HG02852 (cell line): ENCODE data around the gene ST3GAL6.
"Not testable (repeated sequence)": the region's sequence is repeated elsewhere in the genome, so short reads cannot be mapped to it uniquely, and the experiment has no call there.

Source experiments
- ATAC-seq: cut with Tn5 transposase; IDR thresholded peaks from one replicate; pipeline ENCODE4 v1.9.1; 2021; ENCODE audit warnings: mild to moderate bottlenecking, moderate library complexity; ENCODE audit not compliant: unreplicated experiment

ST3GAL6 gene

GRCh38 chr3:98799479-98799878 is 36.3 kb downstream of the ST3GAL6 start:
- ATAC-seq, result no peak

- ATAC-seq, result no peak
Observed at GRCh38 chr3:98800401-98800800, 37.3 kb downstream of the ST3GAL6 start.

DNA sequence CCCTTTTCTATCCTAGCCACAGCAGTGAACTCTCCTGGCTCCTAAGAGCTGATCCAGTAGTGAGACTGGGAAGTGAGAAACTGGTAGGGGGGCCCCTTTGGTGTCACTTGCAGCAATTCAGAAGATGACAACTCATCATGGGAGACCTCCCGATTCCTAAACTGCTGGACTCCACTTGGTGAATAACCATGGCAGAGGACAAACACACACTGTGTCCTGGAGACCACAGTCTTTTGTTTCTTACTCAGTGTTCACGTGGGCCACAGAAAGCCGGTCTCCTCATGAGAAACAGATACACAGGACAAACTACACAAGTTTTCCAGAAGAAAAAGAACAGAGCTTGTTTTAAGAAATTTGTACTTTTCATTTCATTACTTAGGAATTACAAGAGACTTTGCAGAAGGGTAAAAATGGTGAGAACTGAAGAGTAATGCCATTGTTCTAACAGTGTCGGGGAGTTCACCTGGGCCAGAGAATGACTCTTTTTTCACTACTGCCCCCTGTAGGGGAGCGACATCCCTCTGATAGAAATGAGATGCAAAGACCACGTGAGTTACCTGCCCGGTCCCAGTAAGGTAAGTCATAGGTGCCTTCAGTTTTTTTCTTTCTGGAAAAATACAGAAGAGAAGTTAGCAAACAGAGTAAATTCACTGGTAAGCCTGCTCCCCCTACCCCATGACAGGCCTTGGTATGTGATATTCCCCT is 38.1 kb downstream of the ST3GAL6 start:
- ATAC-seq, result no peak

DNA sequence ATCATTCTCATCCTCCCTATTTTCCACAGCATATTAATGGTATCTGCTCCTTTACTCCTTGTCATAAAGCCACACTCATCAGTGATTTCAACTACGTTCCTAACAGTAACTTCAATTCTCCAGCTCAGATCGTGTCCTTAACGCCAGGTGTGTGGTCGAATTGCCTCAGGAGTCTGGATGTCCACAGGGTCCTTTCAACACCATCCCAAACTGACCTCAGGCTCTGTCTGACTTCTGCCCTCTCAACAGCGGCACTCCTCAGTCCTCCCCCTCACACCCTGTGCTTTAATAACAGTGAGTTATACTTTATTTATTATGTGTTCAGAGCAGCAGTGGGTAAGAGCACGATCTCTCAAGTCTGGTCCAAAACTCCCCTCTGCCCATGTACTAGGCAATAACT is 42.4 kb downstream of the ST3GAL6 start:
- no peak for ATAC-seq

- ATAC-seq, result no peak
Observed at GRCh38 chr3:98806521-98806920, 43.4 kb downstream of the ST3GAL6 start.

- no peak for ATAC-seq
Observed at GRCh38 chr3:98807011-98807410, 43.9 kb downstream of the ST3GAL6 start.

- no peak for ATAC-seq
Observed at GRCh38 chr3:98807561-98807960, 44.4 kb downstream of the ST3GAL6 start.

DNA sequence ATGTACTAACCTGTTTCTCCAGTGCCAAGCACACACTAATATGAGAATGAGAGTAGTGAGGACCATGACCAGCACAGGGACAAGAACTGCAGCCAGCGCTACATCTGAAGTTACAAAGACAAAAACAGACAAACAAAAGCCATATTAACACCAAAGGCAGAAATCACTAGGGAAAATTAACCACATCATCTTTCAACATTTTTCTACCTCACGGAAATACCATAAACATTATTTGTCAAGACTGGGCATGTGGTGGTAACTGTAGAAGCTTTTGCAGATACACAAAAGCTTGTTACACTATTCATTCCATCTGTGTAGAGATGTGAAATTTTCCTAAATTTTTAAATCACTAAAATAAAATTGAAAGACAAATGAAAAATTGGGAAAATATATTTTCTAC is 44.9 kb downstream of the ST3GAL6 start:
- no peak for ATAC-seq

DNA sequence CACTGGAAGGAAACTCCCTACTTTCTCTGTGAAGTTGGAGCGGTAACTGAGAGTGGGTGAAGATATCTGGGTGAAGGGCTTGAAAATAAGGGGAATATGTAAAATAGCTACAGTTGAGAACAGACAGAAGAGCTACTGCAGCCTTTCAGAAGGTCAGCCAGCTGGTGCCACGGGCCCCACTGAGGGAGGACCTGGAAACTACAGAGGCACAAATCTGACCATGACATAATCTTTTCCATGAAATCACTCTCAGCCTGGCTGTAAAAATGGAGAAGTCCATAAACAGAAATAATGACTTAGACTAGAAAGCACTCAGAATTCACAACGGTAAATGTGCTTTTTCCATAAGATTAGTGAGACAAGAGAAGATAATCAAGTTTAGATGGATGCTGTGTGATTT is 46.4 kb downstream of the ST3GAL6 start:
- no peak for ATAC-seq

GRCh38 chr3:98811048-98811447 is 47.9 kb downstream of the ST3GAL6 start:
- ATAC-seq, result no peak

GRCh38 chr3:98812851-98813374 is 49.8 kb downstream of the ST3GAL6 start:
- peak; percentile 38 for ATAC-seq

- no peak for ATAC-seq
Observed at GRCh38 chr3:98814817-98815420, 51.8 kb downstream of the ST3GAL6 start.

DNA sequence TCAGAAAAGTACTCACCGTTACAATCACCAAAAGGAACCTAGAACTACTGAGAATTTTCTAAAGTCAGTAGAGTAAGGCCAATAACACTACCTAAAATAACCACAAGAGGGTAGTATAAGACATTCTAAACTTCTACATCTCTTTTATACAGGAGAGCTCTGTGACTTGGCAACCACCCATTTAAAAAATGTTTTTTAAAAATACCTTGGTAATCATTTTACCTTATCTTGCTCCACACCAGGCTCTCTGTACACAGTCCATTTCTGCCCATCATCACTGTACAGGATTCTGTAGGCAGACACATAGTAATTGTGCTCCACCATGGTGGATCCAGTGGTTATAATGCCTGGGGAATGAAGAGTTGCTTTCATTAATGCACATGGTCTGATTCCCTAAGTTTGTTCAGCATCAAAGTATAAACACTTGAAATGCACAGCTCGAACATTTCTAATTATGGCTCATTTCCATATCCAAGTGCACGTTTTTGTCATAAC is 54.5 kb downstream of the ST3GAL6 start:
- ATAC-seq, result peak; percentile 88

DNA sequence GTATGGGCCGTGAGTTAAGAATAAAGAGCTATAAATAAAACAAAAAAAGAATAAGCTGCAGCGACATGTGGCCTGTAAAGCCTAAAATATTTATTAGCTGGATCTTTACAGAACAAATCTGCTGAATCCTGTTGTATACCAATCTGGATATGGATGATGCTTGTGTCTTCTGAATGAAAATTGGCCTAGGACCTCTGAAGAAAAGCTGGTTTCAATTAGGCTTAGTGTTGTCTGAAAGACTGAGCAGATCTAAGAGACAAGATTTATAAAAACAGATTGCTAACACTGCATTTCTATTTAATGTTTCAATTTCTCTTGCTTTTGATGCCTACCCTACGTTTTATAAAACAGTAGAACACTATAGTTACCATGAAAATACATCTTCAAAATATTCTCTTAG is 57.9 kb downstream of the ST3GAL6 start:
- ATAC-seq, result no peak

GRCh38 chr3:98823791-98824190 is 60.7 kb downstream of the ST3GAL6 start:
- no peak for ATAC-seq

DNA sequence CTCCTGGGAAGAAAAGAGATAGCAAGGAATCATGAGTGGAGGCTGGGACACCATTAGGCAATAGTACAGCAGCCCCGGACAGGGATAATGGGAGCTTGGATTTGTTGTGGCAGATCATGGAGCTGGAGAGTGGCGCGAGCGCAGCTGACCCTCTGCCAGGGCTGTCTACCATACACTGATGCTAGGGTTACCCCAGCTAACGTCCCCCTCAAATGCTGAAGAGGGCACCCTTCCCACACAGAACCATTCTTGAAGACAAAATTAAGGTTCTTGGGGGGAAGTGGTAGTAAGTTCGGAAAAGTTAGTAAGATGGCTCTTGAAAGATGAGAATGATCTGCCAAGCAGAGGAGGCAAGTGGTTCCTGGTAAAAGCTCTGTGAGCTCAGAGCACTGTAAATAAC is 61.1 kb downstream of the ST3GAL6 start:
- ATAC-seq, result no peak

DNA sequence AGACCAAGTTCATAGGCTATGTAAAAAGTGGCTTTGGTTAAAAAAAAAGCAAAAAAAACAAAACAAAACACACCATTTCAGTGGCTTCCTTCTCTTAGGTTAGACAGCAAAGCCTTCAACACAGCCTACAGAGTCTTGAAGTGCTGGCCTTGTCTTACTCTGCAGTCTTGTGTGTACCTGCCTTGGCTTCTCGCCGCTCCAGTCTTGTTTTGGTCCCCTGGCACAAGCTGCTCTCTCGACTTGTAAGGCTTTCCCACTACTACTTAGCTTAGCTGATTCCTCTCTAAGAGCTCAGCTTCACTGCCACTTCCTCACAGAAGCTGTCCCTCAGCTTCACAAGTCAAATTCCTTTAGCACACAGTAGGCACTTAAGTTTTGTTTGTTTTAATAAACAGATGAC is 63.0 kb downstream of the ST3GAL6 start:
- no peak for ATAC-seq

DNA sequence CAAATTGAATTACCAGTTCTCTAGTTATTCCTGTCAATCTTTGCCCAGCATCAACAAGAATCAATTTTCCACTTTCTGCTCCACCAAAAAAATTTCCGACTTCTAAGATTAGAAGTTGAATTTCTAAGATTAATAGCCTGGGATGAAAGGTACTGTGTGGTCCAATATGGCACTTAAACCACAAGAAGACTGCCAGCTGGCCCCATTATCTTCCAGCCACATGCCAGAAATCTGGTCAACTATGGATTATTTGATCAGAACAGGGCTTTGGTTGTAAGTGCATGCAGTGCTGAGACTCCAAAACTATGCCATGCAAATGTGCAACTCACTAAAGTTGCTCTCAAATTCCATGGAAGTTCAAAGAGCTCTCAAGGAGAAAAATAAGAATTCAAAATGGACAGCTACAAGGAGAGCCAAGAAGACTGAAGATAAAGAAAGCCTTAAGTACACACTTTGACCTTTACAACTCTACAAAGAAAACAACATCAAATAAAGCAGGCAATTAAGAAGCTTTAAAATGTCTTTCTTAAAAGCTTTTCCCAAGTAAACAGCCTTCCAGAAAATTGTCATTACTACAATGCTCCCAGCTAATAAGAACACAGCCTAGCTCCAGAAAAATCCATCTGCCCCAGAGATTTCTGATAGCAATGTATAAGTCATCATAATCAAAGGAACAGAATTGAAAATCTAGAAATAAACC is 64.2 kb downstream of the ST3GAL6 start:
- no peak for ATAC-seq

- no peak for ATAC-seq
Observed at GRCh38 chr3:98829246-98829832, 66.2 kb downstream of the ST3GAL6 start.

- ATAC-seq, result not testable (repeated sequence)
Observed at GRCh38 chr3:98831060-98831459, 67.9 kb downstream of the ST3GAL6 start.

DNA sequence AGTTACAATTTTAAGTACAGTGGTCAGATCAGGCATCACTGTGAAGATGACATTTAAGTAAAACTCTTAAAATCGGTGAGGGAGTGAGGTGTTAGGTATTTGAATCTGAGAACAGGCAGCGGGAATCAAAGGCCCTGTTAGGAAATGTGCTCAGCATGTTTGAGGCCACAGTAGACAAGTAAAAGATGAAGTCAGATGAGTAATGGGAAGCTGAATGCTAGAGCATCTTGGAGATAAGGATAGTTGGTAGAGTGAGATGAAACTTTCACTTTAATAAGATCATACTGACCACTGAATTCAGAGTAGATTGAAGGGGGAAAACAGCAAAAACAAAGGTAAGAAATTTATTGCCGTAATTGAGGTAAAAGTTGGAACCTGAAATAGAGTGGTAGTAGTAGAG is 76.7 kb downstream of the ST3GAL6 start:
- ATAC-seq, result no peak
